T-cell (primary cell): ENCODE results near the gene ATP10D. TPM values are rescaled to one million over a fixed set of nuclear protein-coding genes. Genes with fewer than 3 reads are reported as not detected.

Experiments
- ATAC-seq, 4 experiments: fragments of 200-7000 bp in 3 of 4; fragments of 150-1000 bp in 1 of 4; cut with Tn5 transposase; replicated peaks in 1 of 4; 1 replicate in 3 of 4; 2 replicates in 1 of 4; pipeline ENCODE4 v1.10.0; 2021; ENCODE audit warnings: moderate library complexity in 3 of 4, mild to moderate bottlenecking in 2 of 4, moderate number of reproducible peaks in 1 of 4
- CTCF ChIA-PET, 2 donors: fragments of 300-600 bp; sonication (Branson Sonifier 250); formaldehyde crosslinking; loops; one replicate each; lab custom pipeline; 2022; ENCODE audit warnings: antibody characterized with exemption in 2 of 2; lab: Charles Lee
- POLR2A ChIA-PET, 2 donors: fragments of 300-600 bp; sonication (Branson Sonifier 250); formaldehyde crosslinking; loops; one replicate each; lab custom pipeline; 2022; ENCODE audit warnings: antibody characterized with exemption in 2 of 2; lab: Charles Lee
- DNase-seq, 35 experiments: peaks; one replicate each; pipeline versions ENCODE4 v3.0.0 to v3.0.0-alpha.2; 2013 to 2023
- H3K27ac ChIP-seq: one replicate; pipeline ENCODE4 v1.5.1; 2013; ENCODE audit warnings: low read length
- H3K27me3 ChIP-seq, 2 experiments: replicated peaks in 1 of 2; 1 replicate in 1 of 2; 2 replicates in 1 of 2; pipeline versions ENCODE4 v1.6.1 to v1.7.0; 2013; ENCODE audit warnings: low read length in 1 of 2, mixed read lengths in 1 of 2; ENCODE audit not compliant: control insufficient read depth in 2 of 2, insufficient read depth in 2 of 2; ENCODE audit errors: extremely low read depth in 1 of 2
- H3K36me3 ChIP-seq, 2 donors: 1 replicate in 1 of 2; 2 replicates in 1 of 2; pipeline versions ENCODE4 v1.6.1 to v1.7.0; 2013; ENCODE audit warnings: low read length in 1 of 2; ENCODE audit not compliant: control insufficient read depth in 2 of 2, insufficient read depth in 1 of 2; ENCODE audit errors: extremely low read depth in 1 of 2
- H3K4me1 ChIP-seq, 2 experiments: 1 replicate in 1 of 2; 2 replicates in 1 of 2; pipeline versions ENCODE4 v1.6.1 to v1.7.0; 2013; ENCODE audit warnings: low read length in 2 of 2, mixed read lengths in 1 of 2; ENCODE audit not compliant: insufficient read depth in 2 of 2, control insufficient read depth in 1 of 2; ENCODE audit errors: extremely low read depth in 1 of 2
- H3K4me3 ChIP-seq, 2 donors: 1 replicate in 1 of 2; 2 replicates in 1 of 2; pipeline versions ENCODE4 v1.5.1 to v1.7.0; 2013; ENCODE audit warnings: mild to moderate bottlenecking in 2 of 2, low read length in 1 of 2, moderate library complexity in 1 of 2; ENCODE audit not compliant: control insufficient read depth in 1 of 2; ENCODE audit errors: extremely low read depth in 1 of 2
- H3K9me3 ChIP-seq: 2 replicates; pipeline ENCODE4 v1.7.0; 2013
- H3K27ac Mint-ChIP-seq, 2 donors: one replicate each; pipeline ENCODE4 v1.8.0; 2020 to 2021; ENCODE audit warnings: mild to moderate bottlenecking in 2 of 2, mixed read lengths in 2 of 2
- H3K27me3 Mint-ChIP-seq, 2 donors: one replicate each; pipeline ENCODE4 v1.8.0; 2021 to 2022; ENCODE audit warnings: mixed read lengths in 2 of 2
- H3K36me3 Mint-ChIP-seq: one replicate; pipeline ENCODE4 v1.8.0; 2021; ENCODE audit warnings: mixed read lengths
- H3K4me1 Mint-ChIP-seq, 3 donors: one replicate each; pipeline ENCODE4 v1.8.0; 2020 to 2022; ENCODE audit warnings: mixed read lengths in 3 of 3, mild to moderate bottlenecking in 1 of 3
- H3K4me3 Mint-ChIP-seq, 3 donors: one replicate each; pipeline ENCODE4 v1.8.0; 2020 to 2022; ENCODE audit warnings: mild to moderate bottlenecking in 3 of 3, mixed read lengths in 3 of 3, moderate library complexity in 3 of 3
- H3K9me3 Mint-ChIP-seq, 3 donors: one replicate each; pipeline ENCODE4 v1.8.0; 2020 to 2022; ENCODE audit warnings: mixed read lengths in 3 of 3
- WGBS: methylation state at CpG from one replicate; pipeline ENCODE4 v1.1.5; 2013; ENCODE audit warnings: missing lambda C conversion rate; ENCODE audit not compliant: insufficient coverage; 5-methylcytosine and 5-hydroxymethylcytosine counted together
- total RNA-seq, 35 experiments: library from RNA in 6 of 35; stranded (reverse) in 6 of 35; fragments of 120-200 nt in 1 of 35; gene quantifications; one replicate each; pipeline versions ENCODE4 v1.2.1 to v1.2.4 and lab custom pipeline; 2013 to 2026

ATP10D gene
- total RNA-seq, 5 donors from 2014 or later (not counting 1 experiment from before 2014, with no cell fraction given), result 2.3 to 8.0 (median 5.0) TPM

- H3K27me3 Mint-ChIP-seq, result peaks cover under 1 to 3% of the 10 kb centered on the region in 2 donors
- no peak for ATAC-seq
- no peaks in the 10 kb centered on the region for H3K4me1 Mint-ChIP-seq
- H3K36me3 ChIP-seq, result no peaks in the 10 kb centered on the region
- H3K27ac ChIP-seq, result no peak overlapping the region
- H3K9me3 ChIP-seq, result no peaks in the 10 kb centered on the region
- no peak overlapping the region for H3K4me3 ChIP-seq
- H3K9me3 Mint-ChIP-seq, result peaks cover 0 to under 1% (median under 1%) of the 10 kb centered on the region in 3 donors
- no peak overlapping the region for H3K4me3 Mint-ChIP-seq
- peaks cover under 1% of the 10 kb centered on the region for H3K36me3 Mint-ChIP-seq
- H3K4me1 ChIP-seq, result no peaks in the 10 kb centered on the region
- POLR2A ChIA-PET, result no interaction called here
- CTCF ChIA-PET, result no interaction called here
- no peak for DNase-seq
- no peak overlapping the region for H3K27ac Mint-ChIP-seq
- H3K27me3 ChIP-seq, result no peaks in the 10 kb centered on the region
Observed at GRCh38 chr4:47617607-47618006, 132.5 kb downstream of the ATP10D start.

DNA sequence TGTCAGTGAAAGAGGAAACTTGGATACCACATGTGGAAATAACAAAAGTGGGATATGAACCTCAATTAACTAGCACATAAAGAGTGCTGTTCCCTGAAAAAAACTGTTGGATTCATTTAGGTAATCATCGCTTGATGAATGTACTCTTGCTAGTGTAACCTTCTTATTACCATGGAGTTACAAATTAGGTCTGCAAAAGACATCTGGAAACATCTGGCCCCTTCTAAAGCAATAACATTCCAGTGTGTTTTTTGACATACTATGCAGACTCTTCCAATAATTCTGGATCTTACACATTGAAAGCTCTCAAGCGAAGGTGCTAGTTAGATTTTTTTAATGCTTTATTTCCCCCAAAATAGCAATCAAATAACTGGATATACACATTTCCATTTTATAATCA lies 134.6 kb downstream of the ATP10D start:
- H3K4me1 ChIP-seq, result no peaks in the 10 kb centered on the region
- DNase-seq, result no peak
- WGBS, result 100% methylated on average over 1 of the region's 2 CpGs
- H3K27me3 ChIP-seq, result no peaks in the 10 kb centered on the region
- H3K9me3 ChIP-seq, result no peaks in the 10 kb centered on the region
- H3K27ac Mint-ChIP-seq, result no peak overlapping the region
- no peak overlapping the region for H3K4me3 Mint-ChIP-seq
- no peaks in the 10 kb centered on the region for H3K4me1 Mint-ChIP-seq
- H3K27me3 Mint-ChIP-seq, result peaks cover 0 to 3% of the 10 kb centered on the region in 2 donors
- peaks cover 0 to 5% (median 3%) of the 10 kb centered on the region in 3 donors for H3K9me3 Mint-ChIP-seq
- H3K36me3 ChIP-seq, result no peaks in the 10 kb centered on the region
- H3K27ac ChIP-seq, result no peak overlapping the region
- POLR2A ChIA-PET, result no interaction called here
- no peak for ATAC-seq
- CTCF ChIA-PET, result no interaction called here
- H3K36me3 Mint-ChIP-seq, result peaks cover 3% of the 10 kb centered on the region
- no peak overlapping the region for H3K4me3 ChIP-seq

DNA sequence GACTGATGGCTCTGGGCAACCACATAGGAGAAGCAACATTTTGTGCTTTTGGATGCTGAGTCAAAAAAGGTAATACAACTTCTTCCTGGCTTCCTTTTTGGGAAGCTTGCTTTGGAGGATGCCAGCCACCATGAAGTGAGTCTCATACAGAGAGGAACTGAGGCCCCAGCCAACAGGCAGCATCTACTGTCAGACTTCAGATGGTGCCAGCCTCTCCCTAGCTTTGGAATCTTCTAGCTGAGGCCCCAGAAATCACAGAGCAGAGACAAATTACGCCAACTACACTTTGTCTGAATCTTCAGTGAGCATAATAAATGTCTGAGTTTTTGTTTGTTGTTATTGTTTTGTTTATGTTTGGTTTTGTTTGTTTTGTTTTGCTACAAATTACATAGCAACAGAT lies 136.1 kb downstream of the ATP10D start:
- 100% methylated on average over 1 of the region's 1 CpG for WGBS
- CTCF ChIA-PET, result no interaction called here
- ATAC-seq, result no peak

GRCh38 chr4:47624031-47624441 lies 139.0 kb downstream of the ATP10D start:
- ChIA-PET CTCF (no interaction called here), POLR2A (no interaction called here)
- Mint-ChIP-seq H3K4me1 (no peaks in the 10 kb centered on the region), H3K27me3 (peaks cover 3 to 6% of the 10 kb centered on the region in 2 donors), H3K9me3 (peaks cover 0 to 5% (median 3%) of the 10 kb centered on the region in 3 donors), H3K4me3 (no peak overlapping the region), H3K36me3 (peaks cover 3% of the 10 kb centered on the region), H3K27ac (no peak overlapping the region)
- Histone ChIP-seq H3K4me1 (no peaks in the 10 kb centered on the region), H3K27me3 (no peaks in the 10 kb centered on the region), H3K9me3 (no peaks in the 10 kb centered on the region), H3K27ac (no peak overlapping the region), H3K36me3 (no peaks in the 10 kb centered on the region), H3K4me3 (no peak overlapping the region)
- DNase-seq (no peak), ATAC-seq (no peak)

More for the DNA sequence above, 136.1 kb downstream of the ATP10D start:
- Mint-ChIP-seq H3K27me3 (peaks cover 3% of the 10 kb centered on the region in 2 donors), H3K4me1 (no peaks in the 10 kb centered on the region), H3K9me3 (peaks cover 0 to 5% (median 3%) of the 10 kb centered on the region in 3 donors), H3K36me3 (peaks cover 3% of the 10 kb centered on the region), H3K27ac (no peak overlapping the region), H3K4me3 (no peak overlapping the region)
- no peak overlapping the region for H3K4me3 ChIP-seq
- POLR2A ChIA-PET, result interaction anchor here in 1 of 2 donors (1.2 kb wide), 1 partner anchor 9 kb away, joined by 4 read pairs; no protein-coding TSS in a partner anchor
- no peaks in the 10 kb centered on the region for H3K4me1 ChIP-seq
- H3K9me3 ChIP-seq, result no peaks in the 10 kb centered on the region
- no peaks in the 10 kb centered on the region for H3K36me3 ChIP-seq
- no peak overlapping the region for H3K27ac ChIP-seq
- DNase-seq, result no peak
- H3K27me3 ChIP-seq, result no peaks in the 10 kb centered on the region

DNA sequence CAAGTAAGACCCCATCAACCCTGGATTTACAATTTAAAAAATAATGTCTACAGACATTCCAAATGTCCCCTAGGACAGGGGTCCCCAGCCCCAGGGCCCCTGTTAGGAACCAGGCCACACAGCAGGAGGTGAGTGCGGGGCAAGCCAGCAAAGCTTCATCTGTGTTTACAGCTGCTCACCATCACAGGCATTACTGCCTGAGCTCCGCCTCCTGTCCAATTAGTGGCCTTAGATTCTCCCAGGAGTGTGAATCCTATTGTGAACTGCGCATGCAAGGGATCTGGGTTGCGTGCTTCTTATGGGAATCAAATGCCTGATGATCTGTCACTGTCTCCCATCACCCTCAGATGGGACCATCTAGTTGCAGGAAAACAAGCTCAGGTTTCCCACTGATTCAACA lies 146.1 kb downstream of the ATP10D start:
- 33% methylated on average over 1 of the region's 4 CpGs for WGBS
- CTCF ChIA-PET, result no interaction called here
- Histone ChIP-seq H3K9me3 (no peaks in the 10 kb centered on the region), H3K4me1 (no peaks in the 10 kb centered on the region), H3K27ac (no peak overlapping the region), H3K36me3 (no peaks in the 10 kb centered on the region), H3K4me3 (no peak overlapping the region), H3K27me3 (peaks cover 0 to 4% of the 10 kb centered on the region in 2 experiments)
- DNase-seq (no peak), ATAC-seq (no peak)
- H3K27ac Mint-ChIP-seq, result no peak overlapping the region
- H3K27me3 Mint-ChIP-seq, result peaks cover 9 to 13% of the 10 kb centered on the region in 2 donors
- POLR2A ChIA-PET, result no interaction called here
- H3K4me3 Mint-ChIP-seq, result no peak overlapping the region
- H3K36me3 Mint-ChIP-seq, result no peaks in the 10 kb centered on the region
- no peaks in the 10 kb centered on the region for H3K9me3 Mint-ChIP-seq
- no peaks in the 10 kb centered on the region for H3K4me1 Mint-ChIP-seq

- Mint-ChIP-seq H3K27me3 (peaks cover 15 to 16% of the 10 kb centered on the region in 2 donors), H3K4me1 (no peaks in the 10 kb centered on the region), H3K36me3 (no peaks in the 10 kb centered on the region), H3K9me3 (peaks cover 4 to 9% (median 8%) of the 10 kb centered on the region in 3 donors), H3K27ac (no peak overlapping the region), H3K4me3 (no peak overlapping the region)
- H3K27me3 ChIP-seq, result peaks cover 0 to 10% of the 10 kb centered on the region in 2 experiments
- H3K9me3 ChIP-seq, result no peaks in the 10 kb centered on the region
- ATAC-seq, result no peak
- H3K36me3 ChIP-seq, result no peaks in the 10 kb centered on the region
- ChIA-PET CTCF (no interaction called here), POLR2A (no interaction called here)
- 83% methylated on average over 1 of the region's 3 CpGs for WGBS
- no peak for DNase-seq
- no peak overlapping the region for H3K4me3 ChIP-seq
- no peak overlapping the region for H3K27ac ChIP-seq
- no peaks in the 10 kb centered on the region for H3K4me1 ChIP-seq
Observed at GRCh38 chr4:47639531-47639930, 154.5 kb downstream of the ATP10D start.

GRCh38 chr4:47640911-47641310 lies 155.8 kb downstream of the ATP10D start:
- H3K9me3 ChIP-seq, result no peaks in the 10 kb centered on the region

More at GRCh38 chr4:47640911-47641310, 155.8 kb downstream of the ATP10D start:
- ChIA-PET CTCF (no interaction called here), POLR2A (no interaction called here)
- Histone ChIP-seq H3K4me1 (no peaks in the 10 kb centered on the region), H3K4me3 (no peak overlapping the region), H3K36me3 (no peaks in the 10 kb centered on the region), H3K27me3 (peaks cover 0 to 10% of the 10 kb centered on the region in 2 experiments), H3K27ac (no peak overlapping the region)
- H3K4me1 Mint-ChIP-seq, result no peaks in the 10 kb centered on the region
- no peaks in the 10 kb centered on the region for H3K36me3 Mint-ChIP-seq
- peaks cover 11 to 14% of the 10 kb centered on the region in 2 donors for H3K27me3 Mint-ChIP-seq
- no peak overlapping the region for H3K27ac Mint-ChIP-seq
- no peak overlapping the region for H3K4me3 Mint-ChIP-seq
- H3K9me3 Mint-ChIP-seq, result peaks cover 4 to 9% (median 8%) of the 10 kb centered on the region in 3 donors
- DNase-seq (no peak), ATAC-seq (no peak)
